Muscle layer of colon (tissue), 2 donors: ENCODE data around the gene ZFP69.
"Not testable (repeated sequence)": the region's sequence is repeated elsewhere in the genome, so short reads cannot be mapped to it uniquely, and the experiment has no call there.

Experiments used
- H3K27ac ChIP-seq: one replicate; pipeline ENCODE4 v1.7.0; 2013; ENCODE audit warnings: low read depth, mild to moderate bottlenecking, low read length, moderate library complexity
- H3K27me3 ChIP-seq, 2 donors: one replicate each; pipeline ENCODE4 v1.7.0; 2013; ENCODE audit warnings: low read length in 2 of 2, mild to moderate bottlenecking in 2 of 2; ENCODE audit not compliant: insufficient read depth in 2 of 2, control insufficient read depth in 1 of 2
- H3K36me3 ChIP-seq: one replicate; pipeline ENCODE4 v1.7.0; 2013; ENCODE audit warnings: mild to moderate bottlenecking, low read length; ENCODE audit not compliant: insufficient read depth
- H3K4me1 ChIP-seq: one replicate; pipeline ENCODE4 v1.7.0; 2013; ENCODE audit warnings: mild to moderate bottlenecking, low read length; ENCODE audit not compliant: insufficient read depth
- H3K4me3 ChIP-seq, 2 donors: one replicate each; pipeline ENCODE4 v1.7.0; 2013; ENCODE audit warnings: low read length in 2 of 2, low read depth in 1 of 2, mild to moderate bottlenecking in 1 of 2, moderate library complexity in 1 of 2
- H3K9ac ChIP-seq: one replicate; pipeline ENCODE4 v1.7.0; 2013; ENCODE audit warnings: low read length
- H3K9me3 ChIP-seq: one replicate; pipeline ENCODE4 v1.7.0; 2013; ENCODE audit warnings: mild to moderate bottlenecking, low read length
- donor health status: abdominal sarcoma.
- donor health status: Adenocarcinoma of cecum.

Gene ZFP69

GRCh38 chr1:40454873-40455272 lies 22.2 kb upstream of the ZFP69 start:
- H3K36me3 ChIP-seq = no peaks in the 10 kb centered on the region
- H3K9me3 ChIP-seq = peaks cover 19% of the 10 kb centered on the region
- H3K27ac ChIP-seq = no peak overlapping the region
- no peak overlapping the region for H3K9ac ChIP-seq
- no peak overlapping the region for H3K4me3 ChIP-seq
- H3K27me3 ChIP-seq = no peaks in the 10 kb centered on the region
- H3K4me1 ChIP-seq = no peaks in the 10 kb centered on the region

GRCh38 chr1:40462956-40463590 lies 14.0 kb upstream of the ZFP69 start:
- H3K27ac ChIP-seq = no peak overlapping the region
- no peaks in the 10 kb centered on the region for H3K36me3 ChIP-seq
- H3K27me3 ChIP-seq = no peaks in the 10 kb centered on the region
- peaks cover 46% of the 10 kb centered on the region for H3K9me3 ChIP-seq
- H3K4me3 ChIP-seq = no peak overlapping the region
- H3K4me1 ChIP-seq = no peaks in the 10 kb centered on the region
- H3K9ac ChIP-seq = no peak overlapping the region

DNA sequence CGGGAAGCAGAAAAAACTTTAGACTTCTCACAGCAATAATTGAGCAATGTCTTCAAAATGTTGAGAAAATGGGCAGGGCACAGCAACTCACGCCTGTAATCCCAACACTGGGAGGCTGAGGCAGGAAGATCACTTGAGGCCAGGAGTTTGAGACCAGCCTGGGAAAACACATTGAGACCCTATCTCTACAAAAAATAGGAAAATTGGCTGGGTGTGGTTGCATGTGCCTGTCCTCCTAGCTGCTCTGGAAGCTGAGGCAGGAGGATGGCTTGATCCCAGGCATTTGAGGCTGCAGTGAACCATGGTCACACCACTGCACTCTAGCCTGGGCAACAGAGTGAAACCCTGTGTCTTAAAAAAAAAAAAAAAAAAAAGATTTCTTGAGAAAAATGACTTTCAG lies 7.8 kb upstream of the ZFP69 start:
- Histone ChIP-seq H3K9me3 (peaks cover 40% of the 10 kb centered on the region), H3K4me3 (no peak overlapping the region)

DNA sequence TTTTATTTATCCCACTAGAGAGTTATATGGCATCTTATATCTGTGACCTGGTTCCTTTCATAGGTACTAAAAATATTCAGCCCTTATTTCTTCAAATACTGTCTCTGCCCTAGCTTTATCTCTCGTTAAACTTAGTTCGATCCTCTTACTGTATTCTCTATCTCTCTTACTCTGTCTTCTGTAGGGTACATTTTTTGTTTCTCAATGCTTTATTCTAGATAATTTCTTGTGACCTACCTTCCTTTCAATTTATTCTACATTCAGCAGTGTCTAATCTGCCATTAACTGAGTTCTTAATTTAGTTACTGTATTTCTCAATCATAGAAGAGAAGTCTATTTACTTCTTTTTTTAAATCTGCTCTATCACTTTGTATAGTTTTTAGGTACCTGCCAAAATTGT lies 1.8 kb upstream of the ZFP69 start:
- Histone ChIP-seq H3K4me3 (no peak overlapping the region), H3K27me3 (no peaks in the 10 kb centered on the region), H3K9me3 (peaks cover 4% of the 10 kb centered on the region), H3K27ac (no peak overlapping the region), H3K9ac (no peak overlapping the region), H3K36me3 (no peaks in the 10 kb centered on the region), H3K4me1 (peaks cover 10% of the 10 kb centered on the region)

More for the DNA sequence above, 7.8 kb upstream of the ZFP69 start:
- no peaks in the 10 kb centered on the region for H3K27me3 ChIP-seq
- no peaks in the 10 kb centered on the region for H3K36me3 ChIP-seq
- no peak overlapping the region for H3K27ac ChIP-seq
- no peak overlapping the region for H3K9ac ChIP-seq
- no peaks in the 10 kb centered on the region for H3K4me1 ChIP-seq

DNA sequence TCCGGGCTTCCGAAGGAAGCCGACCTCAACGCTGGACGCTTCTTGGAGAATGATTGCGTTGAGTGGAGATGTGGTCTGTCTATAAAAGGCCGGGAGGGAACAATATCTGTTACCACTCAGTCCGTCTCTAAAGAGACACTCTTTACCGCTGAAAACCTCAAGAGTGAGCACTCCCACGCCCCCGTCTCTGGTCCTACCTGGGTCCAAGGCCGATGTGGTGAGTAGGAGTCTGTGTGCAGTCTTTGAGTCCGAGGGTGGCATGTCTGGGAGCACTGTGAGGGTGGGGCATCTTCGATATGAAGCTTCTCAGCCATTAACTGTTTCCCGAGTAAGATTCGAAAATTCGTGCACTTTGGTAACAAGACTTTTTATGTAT lies 576 bp downstream of the ZFP69 start:
- peak overlapping the region; percentile 51 to 78 for H3K4me3 ChIP-seq
- H3K27ac ChIP-seq = no peak overlapping the region
- H3K4me1 ChIP-seq = peaks cover 10% of the 10 kb centered on the region
- H3K36me3 ChIP-seq = peaks cover 8% of the 10 kb centered on the region
- H3K9ac ChIP-seq = peak overlapping the region; percentile 54
- H3K9me3 ChIP-seq = peaks cover 4% of the 10 kb centered on the region
- H3K27me3 ChIP-seq = no peaks in the 10 kb centered on the region

DNA sequence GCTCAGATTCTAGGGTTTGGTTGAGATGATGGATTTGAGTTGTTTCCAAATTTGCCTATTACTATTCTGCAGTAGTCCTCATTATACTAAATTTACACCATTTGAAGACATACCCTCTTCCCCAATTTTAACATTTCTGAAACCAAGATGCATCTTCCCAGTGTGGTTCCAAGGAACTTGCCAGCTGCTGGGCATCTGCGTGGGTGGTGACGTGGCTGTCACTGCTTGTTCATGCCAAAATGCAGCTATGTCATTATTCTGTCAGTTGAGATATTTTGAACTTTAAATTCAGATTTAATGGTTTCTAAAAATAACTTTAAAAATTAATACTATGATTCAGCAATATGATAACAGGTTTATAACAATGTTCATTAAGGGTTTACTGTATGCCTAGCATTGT lies 1.2 kb downstream of the ZFP69 start:
- Histone ChIP-seq H3K9ac (no peak overlapping the region), H3K9me3 (no peaks in the 10 kb centered on the region), H3K36me3 (peaks cover 8% of the 10 kb centered on the region), H3K4me1 (peaks cover 10% of the 10 kb centered on the region), H3K27me3 (no peaks in the 10 kb centered on the region), H3K27ac (no peak overlapping the region), H3K4me3 (peak overlapping the region; percentile 51 to 78)

- Histone ChIP-seq H3K27ac (no peak overlapping the region), H3K9me3 (no peaks in the 10 kb centered on the region), H3K4me3 (no peak overlapping the region), H3K4me1 (peaks cover 10% of the 10 kb centered on the region), H3K36me3 (peaks cover 8% of the 10 kb centered on the region), H3K9ac (no peak overlapping the region), H3K27me3 (no peaks in the 10 kb centered on the region)
Measured at GRCh38 chr1:40479156-40479555, 2.1 kb downstream of the ZFP69 start.

- no peak overlapping the region for H3K9ac ChIP-seq
- no peak overlapping the region for H3K4me3 ChIP-seq
- H3K4me1 ChIP-seq = no peaks in the 10 kb centered on the region
- H3K36me3 ChIP-seq = peaks cover 36% of the 10 kb centered on the region
- H3K27me3 ChIP-seq = no peaks in the 10 kb centered on the region
- H3K9me3 ChIP-seq = peaks cover 30% of the 10 kb centered on the region
- H3K27ac ChIP-seq = no peak overlapping the region
Measured at GRCh38 chr1:40495315-40495903, 18.3 kb downstream of the ZFP69 start.

DNA sequence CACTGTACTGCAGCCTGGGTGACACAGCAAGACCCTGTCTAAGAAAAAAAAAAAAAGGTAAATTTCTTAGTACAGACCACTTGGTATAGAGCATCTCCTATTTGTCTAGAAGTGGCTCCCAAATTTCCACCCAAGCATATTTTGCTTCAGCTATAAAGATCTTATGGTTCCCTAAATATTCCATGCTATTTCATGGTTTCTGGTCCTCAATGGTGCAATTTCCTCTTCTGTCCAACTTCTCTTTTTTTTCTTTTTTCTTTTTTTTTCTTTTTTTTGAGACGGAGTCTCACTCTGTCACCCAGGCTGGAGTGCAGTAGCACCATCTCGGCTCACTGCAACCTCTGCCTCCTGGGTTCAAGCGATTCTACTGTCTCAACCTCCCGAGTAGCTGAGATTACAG lies 25.6 kb downstream of the ZFP69 start:
- not testable (repeated sequence) for H3K27ac ChIP-seq, H3K4me3 ChIP-seq, H3K27me3 ChIP-seq, H3K9ac ChIP-seq, H3K36me3 ChIP-seq, H3K4me1 ChIP-seq
- peaks cover 11% of the 10 kb centered on the region for H3K9me3 ChIP-seq

DNA sequence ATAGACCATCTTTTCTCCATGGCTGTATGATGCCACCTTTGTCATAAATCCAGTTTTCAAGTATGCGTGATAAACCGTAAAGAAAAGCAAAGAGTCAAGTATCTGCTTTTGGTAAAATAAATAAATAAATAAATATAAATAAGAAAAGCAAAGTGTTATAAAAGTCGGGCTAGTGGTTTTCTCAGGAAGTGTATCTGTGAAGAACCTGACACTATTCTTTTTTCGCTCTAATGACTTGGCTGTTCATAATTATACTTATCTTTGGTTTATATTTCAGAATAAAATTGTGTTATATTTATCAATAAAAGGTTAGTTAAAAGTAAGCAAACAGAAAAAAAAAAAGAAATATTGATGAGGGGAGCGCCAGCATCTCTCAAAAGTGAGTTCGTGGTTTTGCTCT lies 30.9 kb downstream of the ZFP69 start:
- peak overlapping the region; percentile 43 to 72 for H3K4me3 ChIP-seq
- no peaks in the 10 kb centered on the region for H3K27me3 ChIP-seq
- H3K27ac ChIP-seq = peak overlapping the region; percentile 5
- peaks cover 5% of the 10 kb centered on the region for H3K9me3 ChIP-seq
- H3K4me1 ChIP-seq = peaks cover 9% of the 10 kb centered on the region
- H3K9ac ChIP-seq = peak overlapping the region; percentile 74
- H3K36me3 ChIP-seq = no peaks in the 10 kb centered on the region

DNA sequence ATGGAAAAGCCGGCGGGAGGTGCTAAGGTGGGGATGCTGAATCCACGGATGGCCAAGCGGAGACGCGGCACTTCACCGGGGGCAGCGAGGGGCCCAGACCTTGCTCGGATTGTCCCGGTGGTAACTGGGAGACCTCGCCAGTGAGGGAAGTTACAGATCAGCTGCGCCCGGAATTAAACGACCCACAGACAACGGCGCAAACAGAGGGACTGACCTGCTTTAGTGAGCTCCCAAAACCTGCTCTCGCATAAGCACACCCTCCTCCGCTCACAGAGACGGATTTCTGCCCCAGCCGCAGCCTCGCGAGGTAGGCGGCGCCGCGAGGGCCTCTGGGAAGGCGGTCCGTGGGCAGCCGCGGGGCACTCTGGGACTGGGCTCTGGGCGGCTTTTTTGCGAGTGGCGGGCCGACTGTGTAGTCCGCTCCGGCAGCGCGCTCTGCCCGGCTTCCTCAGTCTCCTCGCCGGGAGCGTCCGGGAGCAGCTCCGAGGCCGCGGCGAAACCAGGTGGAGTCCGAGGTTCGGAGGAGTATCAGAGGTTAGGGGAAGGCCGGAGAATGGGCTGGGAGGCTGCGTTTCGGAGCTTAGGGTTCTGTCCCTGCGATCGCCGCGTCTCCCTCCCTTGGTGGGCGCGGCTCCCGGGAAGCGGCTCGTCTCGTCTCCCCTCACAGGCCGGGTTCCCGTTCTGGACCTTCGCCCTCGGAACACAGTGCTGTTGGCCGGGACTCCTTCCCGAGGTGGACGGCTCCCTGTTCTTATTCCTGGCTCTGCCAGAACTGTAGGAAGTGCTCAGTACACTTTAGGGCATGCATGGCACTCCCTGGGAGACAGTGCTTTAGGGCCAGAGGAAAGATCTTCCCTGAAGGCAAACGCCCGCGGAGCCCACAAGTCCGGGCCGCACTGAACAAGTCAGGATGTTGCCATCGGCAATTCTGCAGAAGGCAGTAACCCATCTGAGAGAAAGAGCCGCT lies 31.6 kb downstream of the ZFP69 start, which contains the start of gene EXO5:
EXO5 (plus strand) TSS at position 393 of the 967 bp plus-strand sequence. CDS start 5,778 bp downstream, outside the sequence.
- no peaks in the 10 kb centered on the region for H3K36me3 ChIP-seq
- no peaks in the 10 kb centered on the region for H3K27me3 ChIP-seq
- H3K4me3 ChIP-seq = peak within 1 kb of the TSS; percentile 43 to 72
- peak within 1 kb of the TSS; percentile 74 for H3K9ac ChIP-seq
- H3K9me3 ChIP-seq = peaks cover 5% of the 10 kb centered on the region
- peaks cover 9% of the 10 kb centered on the region for H3K4me1 ChIP-seq
- H3K27ac ChIP-seq = peak within 1 kb of the TSS; percentile 5
